ENCODE data around the gene CMTM3.
"Not testable (repeated sequence)": the region's sequence is repeated elsewhere in the genome, so short reads cannot be mapped to it uniquely, and the experiment has no call there.

The CMTM3 gene, protein sequence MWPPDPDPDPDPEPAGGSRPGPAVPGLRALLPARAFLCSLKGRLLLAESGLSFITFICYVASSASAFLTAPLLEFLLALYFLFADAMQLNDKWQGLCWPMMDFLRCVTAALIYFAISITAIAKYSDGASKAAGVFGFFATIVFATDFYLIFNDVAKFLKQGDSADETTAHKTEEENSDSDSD

DNA sequence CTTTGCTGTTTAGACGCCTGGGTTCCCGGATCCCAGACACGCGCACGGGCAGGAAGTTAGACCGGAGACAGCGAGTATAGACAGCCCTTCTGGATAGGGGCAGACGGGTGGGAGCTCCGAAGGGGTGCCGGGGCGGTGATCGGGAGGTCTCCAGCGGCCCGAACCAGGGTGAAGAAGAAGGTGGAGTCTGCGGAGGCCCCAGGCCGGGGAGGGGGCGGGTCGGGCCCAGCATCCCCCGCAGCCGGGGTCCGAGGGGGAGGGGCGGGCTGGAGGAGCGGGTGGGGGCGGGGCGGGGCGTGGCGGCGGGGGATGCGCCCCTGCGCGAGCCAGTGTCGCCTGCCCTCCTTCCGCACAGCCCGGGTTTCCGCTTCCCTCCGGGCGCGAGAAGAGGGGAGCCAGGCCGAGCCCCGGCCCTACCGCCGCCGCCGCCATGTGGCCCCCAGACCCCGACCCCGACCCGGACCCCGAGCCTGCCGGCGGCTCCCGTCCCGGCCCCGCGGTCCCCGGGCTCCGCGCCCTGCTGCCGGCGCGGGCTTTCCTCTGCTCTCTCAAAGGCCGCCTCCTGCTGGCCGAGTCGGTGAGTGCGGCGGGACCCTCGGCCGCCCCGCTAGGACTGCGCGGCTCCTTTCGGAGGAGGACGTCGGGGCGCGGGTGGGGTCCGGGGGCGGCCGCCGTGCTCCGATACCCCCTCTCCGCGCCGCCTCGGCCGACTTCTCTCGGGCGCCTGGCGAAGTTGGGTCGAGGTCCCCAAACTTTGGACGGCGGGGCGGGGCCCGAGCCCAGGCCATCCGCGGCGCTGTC is at the start of gene CMTM3:
TSS of gene CMTM3 (plus strand) at position 329 of the 801 bp plus-strand sequence. CDS start at position 431, 102 bp downstream.
- DNase-seq, result no peak

DNA sequence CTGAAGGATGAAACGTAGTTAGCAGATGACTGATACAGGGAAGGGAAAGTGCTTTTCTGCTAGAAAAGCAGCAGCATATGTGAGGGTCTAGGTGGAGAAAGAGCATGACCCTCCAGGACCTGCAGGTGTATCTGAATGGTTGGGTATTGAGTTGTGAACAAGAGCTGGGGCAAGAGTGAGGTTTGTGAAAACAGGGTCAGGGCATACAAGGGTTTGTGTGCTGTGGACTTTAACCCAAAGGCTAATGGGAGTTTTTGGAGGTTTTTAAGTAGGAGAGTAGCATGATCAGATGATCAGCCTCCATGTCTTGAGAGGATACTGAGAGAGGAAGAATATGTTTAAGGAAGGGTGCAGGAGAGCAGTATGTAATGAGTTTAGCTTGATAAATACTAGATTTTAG is 44.4 kb upstream of the CMTM3 start:
- DNase-seq, result no peak

DNA sequence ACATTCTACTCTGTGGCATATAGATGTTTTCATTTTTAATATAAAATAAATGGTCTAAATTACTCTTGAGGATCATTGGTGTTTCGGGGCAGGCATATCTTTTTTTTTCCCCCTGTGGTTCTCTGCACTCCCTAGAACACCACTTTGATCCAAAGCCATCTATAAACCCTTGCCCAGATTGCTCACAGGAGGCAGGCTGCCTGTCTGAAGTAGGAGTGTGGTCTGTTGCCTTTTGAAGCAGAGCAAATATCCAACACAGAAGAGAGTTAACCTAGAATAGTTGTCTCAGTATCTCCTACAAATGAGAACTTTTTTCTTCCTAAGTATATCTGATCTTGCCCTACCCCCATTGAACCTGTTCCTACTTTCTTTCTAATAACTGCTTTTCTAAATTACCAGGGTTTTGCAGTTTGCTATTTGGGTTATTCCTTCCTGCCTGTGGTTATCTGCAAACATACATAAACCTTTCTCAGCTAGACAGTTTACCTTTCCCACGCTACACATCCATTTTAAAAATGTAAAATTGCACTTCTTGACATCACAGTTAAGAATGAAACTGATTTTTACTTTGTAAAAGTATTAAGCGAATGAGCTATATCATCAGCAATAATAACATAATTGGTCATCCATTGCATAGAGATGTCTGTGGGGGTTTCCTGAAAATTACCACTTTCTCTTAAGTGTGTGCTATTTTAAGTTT is 43.0 kb upstream of the CMTM3 start:
- no peak for DNase-seq

DNA sequence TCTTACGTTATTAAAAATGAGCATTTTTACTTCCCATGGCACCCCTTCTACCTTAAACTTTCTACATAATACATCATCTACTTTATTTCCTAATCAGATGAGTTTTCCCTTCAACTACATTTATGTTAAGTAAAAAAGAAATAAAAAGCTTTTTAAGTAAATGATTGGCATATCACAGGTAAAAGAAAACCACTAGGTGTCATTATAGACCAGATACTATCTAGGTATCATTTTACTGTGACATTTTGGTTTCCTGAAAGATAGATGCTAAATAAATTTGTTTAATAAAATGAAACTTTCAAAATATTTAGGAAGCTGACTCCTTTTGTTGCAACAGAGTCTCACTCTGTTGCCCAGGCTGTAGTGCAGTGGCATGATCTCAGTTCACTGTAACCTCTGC is 42.1 kb upstream of the CMTM3 start:
- no peak for DNase-seq

DNA sequence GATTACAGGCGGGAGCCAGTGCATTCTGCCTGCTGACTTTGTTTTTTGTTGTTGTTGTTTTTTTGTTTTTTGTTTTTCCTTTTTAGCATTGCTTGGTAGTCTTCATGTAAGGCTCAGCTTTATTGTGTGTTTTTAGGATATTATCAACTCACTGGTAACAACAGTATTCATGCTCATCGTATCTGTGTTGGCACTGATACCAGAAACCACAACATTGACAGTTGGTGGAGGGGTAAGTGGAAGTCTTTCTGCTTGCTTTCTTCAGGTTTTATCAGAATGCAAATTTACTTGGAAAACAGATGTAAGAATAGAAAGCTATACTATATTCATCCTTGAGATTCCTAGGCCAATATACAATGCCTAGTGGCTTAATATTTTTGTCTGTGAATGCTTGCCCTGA is 41.5 kb upstream of the CMTM3 start:
- DNase-seq, result no peak

DNA sequence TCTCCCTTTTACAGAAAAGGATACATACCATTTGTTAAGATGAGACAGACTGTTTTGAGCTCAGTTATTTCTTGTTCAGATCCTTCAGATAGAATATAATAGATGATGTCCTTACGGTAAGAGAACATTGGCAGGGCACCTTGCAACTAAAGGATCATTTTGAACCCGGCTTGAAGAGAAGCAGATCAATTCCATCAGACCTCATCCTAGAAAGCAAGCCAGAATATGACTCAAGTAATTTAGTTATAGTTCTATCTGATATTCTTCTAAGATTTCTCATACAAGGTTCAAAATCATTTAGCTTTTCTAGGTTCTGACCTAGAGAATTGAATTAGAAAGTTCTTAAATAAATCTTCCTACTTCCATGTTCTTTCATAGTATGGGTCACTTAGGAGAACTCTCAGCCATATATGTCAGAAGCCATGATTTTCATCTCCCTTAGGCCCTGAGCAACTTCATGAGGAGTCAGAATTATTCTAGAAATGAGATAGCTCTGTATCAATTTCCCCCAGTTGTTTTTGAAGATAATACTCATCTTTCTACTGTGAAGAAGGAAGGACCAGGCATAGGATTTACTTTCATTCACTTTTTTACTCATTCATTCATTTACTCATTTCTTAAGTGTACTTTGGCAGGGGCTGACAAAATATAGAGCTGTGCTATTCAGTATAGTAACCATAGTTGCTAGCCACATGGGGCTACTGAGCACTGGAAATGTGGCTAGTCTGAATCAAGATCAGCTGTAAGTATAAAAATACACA is 40.8 kb upstream of the CMTM3 start:
- no peak for DNase-seq

DNA sequence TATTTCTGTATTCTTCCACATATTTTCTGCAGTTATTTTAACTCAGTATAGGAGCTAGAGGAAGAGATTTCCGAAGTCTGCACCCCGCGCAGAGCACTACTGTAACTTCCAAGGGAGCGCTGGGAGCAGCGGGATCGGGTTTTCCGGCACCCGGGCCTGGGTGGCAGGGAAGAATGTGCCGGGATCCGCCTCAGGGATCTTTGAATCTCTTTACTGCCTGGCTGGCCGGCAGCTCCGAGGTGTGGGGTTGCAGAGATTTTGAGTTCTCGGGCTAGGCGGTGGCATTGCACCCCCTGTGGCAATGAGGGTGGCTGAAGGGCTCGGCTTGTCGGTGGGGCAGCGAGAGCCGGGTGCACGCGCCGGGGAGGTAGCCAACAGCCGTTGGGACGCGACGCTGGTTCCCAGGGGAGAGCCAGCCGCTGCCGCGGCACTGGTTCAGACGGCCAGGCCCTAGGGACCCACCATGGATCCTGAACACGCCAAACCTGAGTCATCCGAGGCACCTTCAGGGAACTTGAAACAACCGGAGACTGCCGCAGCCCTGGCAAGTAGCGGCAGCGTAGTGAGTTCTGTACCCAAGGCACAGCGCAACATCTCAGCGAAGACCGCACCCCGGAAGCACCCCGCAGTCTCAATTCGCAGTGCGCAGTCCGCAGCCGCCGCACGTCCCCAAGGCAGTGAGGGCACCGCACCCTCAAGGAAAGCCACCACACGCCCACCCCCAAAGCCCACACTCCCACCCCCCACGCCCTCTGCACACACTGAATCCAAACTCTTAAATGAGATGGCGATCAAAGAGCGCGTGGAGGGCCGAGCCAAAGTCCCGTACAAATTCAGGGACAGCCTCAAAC is 38.2 kb upstream of the CMTM3 start, which contains the start of gene CMTM1:
TSS of gene CMTM1 (plus strand) at position 389 of the 851 bp plus-strand sequence. CDS start at position 464, 75 bp downstream.
- DNase-seq, result no peak

DNA sequence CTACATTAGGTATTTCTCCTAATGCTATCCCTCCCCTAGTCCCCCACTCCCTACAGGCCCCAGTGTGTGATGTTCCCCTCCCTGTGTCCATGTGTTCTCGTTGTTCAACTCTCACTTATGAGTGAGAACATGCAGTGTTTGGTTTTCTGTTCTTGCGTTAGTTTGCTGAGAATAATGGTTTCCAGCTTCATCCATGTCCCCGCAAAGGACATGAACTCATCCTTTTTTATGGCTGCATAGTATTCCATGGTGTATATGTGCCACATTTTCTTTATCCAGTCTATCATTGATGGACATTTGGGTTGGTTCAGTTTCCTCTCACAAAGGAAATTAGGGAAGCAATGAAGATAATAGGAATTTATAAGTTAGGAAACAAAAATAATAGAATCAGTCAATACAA is 37.2 kb upstream of the CMTM3 start:
- DNase-seq, result not testable (repeated sequence)

DNA sequence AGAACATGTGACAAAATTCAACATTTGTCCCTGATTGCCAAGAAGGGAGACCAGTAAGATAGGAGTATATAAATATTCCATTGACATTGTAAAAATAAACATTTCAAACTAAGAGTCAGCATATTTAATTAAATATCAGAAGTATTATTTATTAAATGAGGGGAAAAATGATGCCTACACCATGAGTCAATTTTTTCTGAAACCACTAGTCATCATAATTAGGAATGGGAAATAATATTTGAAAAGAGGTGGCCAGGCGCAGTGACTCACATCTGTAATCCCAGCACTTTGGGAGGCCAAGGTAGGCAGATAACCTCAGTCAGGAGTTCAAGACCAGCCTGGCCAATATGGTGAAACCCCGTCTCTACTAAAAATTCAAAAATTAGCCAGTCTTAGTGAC is 36.1 kb upstream of the CMTM3 start:
- DNase-seq, result no peak

DNA sequence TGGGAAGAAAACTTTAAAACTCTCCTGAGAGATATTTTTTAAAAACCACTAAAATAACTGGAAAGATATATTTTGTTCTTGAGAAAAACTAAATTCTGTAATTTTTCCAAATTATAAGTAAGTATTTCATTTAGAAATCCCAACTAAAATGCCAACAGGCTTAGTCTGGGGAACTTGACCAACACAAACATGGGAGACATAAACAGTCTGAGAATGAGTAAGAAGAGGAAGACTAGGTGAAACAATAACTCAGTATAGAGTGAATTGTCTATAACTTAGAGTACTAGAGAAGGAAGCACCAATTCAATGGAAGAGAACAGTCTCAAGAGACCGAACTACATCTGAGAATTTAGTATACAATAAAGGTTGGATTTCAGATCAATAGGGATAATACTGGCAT is 35.4 kb upstream of the CMTM3 start:
- DNase-seq, result no peak

DNA sequence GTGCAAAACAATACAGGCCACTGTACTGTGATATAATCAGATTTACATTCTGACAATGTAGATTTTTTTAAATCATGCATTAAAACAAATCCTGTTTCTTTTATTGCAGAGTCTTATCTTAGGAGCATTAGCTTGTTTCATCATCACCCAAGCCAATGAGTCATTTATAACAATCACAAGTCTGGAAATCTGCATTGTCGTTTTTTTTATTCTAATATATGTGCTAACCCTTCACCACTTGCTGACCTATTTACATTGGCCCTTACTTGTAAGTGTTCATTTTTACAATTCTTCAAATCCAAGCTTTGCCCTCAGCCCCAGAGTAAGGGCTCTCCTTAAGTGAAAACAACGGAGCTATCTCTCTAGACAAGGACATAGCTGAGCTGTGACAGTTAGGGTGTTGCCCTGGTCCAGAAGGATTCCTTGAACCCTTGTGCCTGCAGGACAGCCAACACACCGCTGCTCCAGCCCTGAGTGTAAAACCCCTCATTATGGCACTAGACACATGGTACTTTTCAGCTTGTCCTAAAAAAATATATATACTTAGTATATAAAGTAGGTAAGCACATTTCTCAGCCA is 34.6 kb upstream of the CMTM3 start:
- DNase-seq, result no peak

DNA sequence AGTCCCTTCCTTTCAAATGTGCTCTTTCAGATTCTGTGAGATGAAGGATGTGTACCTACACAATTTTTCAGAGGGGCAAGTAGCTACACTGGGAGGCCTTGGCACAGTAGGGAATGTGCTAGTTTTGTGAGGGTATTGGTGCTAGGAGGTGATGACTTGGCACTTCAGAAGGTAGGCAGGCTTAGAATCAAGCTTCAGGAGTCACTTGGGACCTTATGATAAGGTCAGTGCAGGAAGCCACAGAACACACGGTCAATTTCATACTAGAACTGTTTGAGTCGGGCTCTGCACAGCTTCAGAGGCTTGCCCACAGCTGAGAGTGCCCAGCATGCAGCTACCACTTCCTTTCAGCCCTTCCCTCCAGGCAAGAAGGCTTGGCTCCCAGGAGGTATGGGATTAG is 32.1 kb upstream of the CMTM3 start:
- DNase-seq, result no peak

DNA sequence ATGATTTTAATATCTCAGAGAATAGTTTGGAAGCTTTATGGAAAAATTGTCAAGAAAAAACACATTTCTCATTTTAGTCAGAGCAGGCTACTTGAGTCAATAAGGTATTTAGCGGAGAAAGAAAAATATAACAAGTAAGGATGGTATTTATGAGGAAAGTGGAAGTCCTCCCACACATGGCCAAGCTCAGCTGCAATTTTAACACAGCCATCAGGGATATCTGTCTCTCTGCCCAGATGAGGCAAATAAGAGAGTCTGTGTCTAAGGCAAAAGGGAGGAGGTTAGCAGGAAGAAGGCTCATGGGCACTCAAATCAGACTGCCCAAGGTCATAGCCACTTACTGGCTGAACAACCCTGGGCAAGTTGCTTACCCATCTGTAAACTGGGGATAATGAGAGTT is 30.4 kb upstream of the CMTM3 start:
- no peak for DNase-seq

DNA sequence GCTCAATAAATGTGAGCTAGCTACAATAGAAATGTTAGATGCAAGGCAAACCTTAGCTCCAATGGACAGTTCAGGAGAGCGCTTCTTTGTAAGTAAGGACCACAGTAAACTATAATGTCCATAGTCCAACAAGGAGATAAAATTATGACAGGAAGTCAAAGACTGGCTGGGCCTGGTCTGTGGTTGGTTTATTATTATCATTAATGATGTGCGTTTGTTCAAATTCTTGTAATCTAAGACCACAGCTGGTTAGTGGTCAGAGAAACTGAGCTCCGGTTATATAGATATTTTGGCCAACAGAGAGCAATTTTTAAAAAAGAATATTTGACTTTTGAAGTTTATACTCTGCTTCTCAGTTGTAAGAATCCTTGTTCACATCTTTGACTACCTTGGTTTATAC is 30.0 kb upstream of the CMTM3 start:
- no peak for DNase-seq

DNA sequence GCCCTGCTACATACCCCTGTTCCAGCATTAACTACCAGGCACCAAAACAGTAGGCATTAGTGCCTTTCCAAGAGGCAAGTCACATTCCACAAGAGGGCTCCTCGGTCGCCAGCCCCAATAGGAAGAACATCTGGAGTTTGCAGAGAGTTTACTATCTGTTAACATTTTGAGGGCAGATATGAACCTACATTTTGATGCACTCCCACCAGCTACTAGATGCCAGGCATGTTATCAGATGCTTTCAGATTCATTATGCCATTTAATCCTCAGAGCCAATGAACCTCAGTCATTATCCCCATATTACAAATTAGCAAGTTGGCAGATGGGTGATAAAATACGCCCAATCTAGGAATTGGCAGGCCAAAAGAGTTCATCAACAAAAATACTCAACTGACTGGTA is 29.4 kb upstream of the CMTM3 start:
- no peak for DNase-seq

DNA sequence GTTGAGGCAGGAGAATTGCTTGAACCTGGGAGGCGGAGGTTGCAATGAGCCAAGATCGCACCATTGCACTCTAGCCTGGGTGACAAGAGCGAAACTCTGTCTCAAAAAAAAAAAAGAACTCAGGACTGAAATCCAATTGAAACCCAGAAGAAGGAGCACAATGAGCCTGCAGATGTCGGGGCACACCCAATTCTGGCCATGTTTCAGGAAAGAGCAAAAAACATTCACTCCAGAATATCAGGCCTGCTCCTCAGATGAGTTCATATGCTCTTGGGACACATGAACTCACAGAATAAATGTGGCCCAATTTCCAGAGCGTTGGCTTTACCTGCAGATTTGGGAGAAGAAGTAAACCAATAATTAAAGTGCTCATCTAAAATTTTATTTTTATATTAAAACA is 28.2 kb upstream of the CMTM3 start:
- DNase-seq, result no peak

DNA sequence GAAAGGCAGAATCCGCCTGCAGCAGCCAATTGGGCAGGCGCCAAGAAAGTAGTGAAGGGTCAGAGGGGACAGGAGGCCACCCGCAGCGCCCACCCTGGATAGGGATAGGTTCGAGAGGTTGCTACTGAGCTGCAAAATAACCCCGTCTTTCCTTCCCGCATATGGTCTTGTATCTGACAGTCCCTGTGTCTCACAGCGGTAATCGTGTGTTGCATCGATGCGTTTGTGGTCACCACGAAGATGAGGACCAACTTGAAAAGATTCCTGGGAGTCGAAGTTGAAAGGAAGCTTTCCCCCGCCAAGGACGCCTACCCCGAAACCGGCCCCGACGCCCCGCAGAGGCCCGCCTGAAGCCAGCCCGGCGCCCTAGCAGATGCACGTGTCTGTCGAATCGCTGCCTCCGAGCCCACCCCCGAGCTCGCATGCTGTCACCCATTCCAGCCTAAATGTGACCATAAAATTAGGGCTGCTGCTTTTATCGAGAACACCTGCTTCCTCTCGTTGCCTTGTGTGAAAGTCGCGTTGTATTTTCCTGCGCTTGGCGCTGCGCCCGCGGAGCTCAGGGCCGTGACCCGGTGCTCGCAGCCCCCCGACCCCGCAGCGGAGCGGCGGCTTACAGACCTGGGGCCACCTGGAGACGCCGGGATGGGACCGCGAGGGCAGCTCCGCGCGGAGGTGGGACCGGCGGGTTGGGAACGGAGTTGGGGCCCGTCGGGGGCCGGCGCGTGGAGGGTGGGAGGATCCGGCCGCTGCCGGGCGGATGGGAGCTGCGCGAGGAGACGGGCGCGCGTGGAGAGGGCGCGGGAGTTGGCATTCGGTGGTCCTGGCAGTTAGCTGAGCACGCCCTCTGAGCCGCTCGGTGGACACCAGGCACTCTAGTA is 25.6 kb upstream of the CMTM3 start, which contains the start of gene CMTM2:
TSS of gene CMTM2 (plus strand) at position 813 of the 881 bp plus-strand sequence. CDS start 145 bp downstream, outside the sequence.
- DNase-seq, result no peak

DNA sequence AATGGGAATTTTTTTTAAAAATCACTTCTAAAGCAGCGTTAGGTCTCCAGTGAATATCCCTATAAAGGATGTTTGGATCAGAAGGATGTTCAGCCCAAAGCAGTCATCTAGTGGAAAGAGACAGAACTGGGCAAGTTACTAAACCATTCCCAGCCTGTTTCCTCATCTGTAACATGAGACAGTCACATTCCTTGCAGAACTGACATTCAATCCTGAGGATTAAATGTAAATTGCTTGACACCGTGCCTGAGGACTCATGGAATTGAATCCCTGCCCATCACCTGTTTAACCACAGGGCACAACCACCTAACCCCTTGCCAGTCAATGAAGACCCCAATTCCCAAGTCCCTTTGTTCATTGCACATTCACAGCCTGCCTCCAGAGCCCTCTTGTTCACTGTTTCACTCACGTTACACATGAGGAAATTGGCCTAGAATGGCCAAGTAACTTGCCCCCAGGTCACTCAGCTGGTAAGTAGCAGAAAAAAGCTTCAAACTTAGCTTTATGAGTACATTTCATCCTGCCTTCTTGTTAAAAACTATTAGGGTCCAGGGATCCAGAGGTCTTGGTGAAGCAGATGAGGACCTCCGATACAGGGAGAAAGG is 23.8 kb upstream of the CMTM3 start:
- DNase-seq, result peak; percentile 11

DNA sequence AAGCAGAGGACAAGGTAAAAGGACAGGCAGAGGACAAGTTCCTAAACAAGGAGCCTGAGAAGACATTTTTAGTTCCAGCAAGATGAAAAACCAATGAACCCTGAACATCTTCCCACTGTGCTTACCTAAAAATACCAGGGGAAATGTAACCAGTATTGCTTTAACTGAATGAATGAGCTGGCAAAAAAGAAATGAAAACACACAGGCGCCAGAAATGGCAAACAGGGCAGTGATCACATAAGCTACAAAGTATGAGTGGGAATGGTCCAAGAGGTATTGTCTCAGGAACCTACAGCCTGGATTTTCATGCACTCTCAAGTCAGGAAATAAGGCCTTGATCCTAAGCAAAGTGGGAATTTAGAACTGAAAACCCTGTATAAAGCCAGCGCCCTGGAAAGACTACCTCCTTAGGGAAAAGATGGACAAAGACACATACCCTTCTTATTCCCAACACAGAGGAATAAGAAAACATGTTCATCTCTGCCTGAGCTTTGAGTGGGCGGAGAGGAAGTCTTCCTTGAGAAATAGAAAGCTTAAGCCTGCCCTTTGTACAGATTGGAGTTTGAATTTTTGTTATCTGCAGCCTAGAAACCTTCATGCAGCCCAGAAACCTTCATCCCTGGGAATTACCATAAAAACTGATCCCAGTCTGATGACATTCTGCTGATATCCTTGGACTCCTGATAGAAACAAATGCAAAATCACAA is 23.1 kb upstream of the CMTM3 start:
- no peak for DNase-seq
